IPS-18c (cell line): Measurements from ENCODE around the gene ZNF559.

Experiments
- H3K4me3 ChIP-seq: 2 replicates; pipeline ENCODE4 v1.7.0; 2013; ENCODE audit warnings: low read depth, mild to moderate bottlenecking, low read length, moderate library complexity; ENCODE audit not compliant: insufficient read depth
- H3K9me3 ChIP-seq: one replicate; pipeline ENCODE4 v1.6.1; 2013; ENCODE audit warnings: mild to moderate bottlenecking, low read length, moderate library complexity; ENCODE audit not compliant: control insufficient read depth, insufficient read depth

ZNF559 gene

GRCh38 chr19:9342610-9343304 is 18.8 kb downstream of the ZNF559 start:
- Histone ChIP-seq H3K4me3 (no peak overlapping the region; the same call in 1 of the 2 replicates), H3K9me3 (peaks cover 17% of the 10 kb centered on the region)

GRCh38 chr19:9345005-9345404 is 21.0 kb downstream of the ZNF559 start:
- H3K4me3 ChIP-seq = no peak overlapping the region

GRCh38 chr19:9348253-9348652 is 24.3 kb downstream of the ZNF559 start:
- Histone ChIP-seq H3K4me3 (no peak overlapping the region), H3K9me3 (peaks cover 12% of the 10 kb centered on the region)

More at GRCh38 chr19:9345005-9345404, 21.0 kb downstream of the ZNF559 start:
- peaks cover 6% of the 10 kb centered on the region for H3K9me3 ChIP-seq

GRCh38 chr19:9348671-9349070 is 24.7 kb downstream of the ZNF559 start:
- no peak overlapping the region for H3K4me3 ChIP-seq
- peaks cover 12% of the 10 kb centered on the region for H3K9me3 ChIP-seq

GRCh38 chr19:9352505-9352904 is 28.5 kb downstream of the ZNF559 start:
- Histone ChIP-seq H3K4me3 (no peak overlapping the region), H3K9me3 (peaks cover 23% of the 10 kb centered on the region)

GRCh38 chr19:9353011-9353410 is 29.0 kb downstream of the ZNF559 start:
- Histone ChIP-seq H3K9me3 (peaks cover 25% of the 10 kb centered on the region), H3K4me3 (no peak overlapping the region)

GRCh38 chr19:9354651-9355050 is 30.7 kb downstream of the ZNF559 start:
- Histone ChIP-seq H3K9me3 (peaks cover 30% of the 10 kb centered on the region), H3K4me3 (no peak overlapping the region)

- no peak within 1 kb of the TSS for H3K4me3 ChIP-seq
- peaks cover 15% of the 10 kb centered on the region for H3K9me3 ChIP-seq
Measured at GRCh38 chr19:9362905-9363304, 38.9 kb downstream of the ZNF559 start, which contains the start of gene ZNF177. TSS of gene ZNF177 (plus strand) at chr19:9363013. CDS start at chr19:9378312, 15,299 bp downstream.

- no peak overlapping the region for H3K4me3 ChIP-seq
- peaks cover 7% of the 10 kb centered on the region for H3K9me3 ChIP-seq
Measured at GRCh38 chr19:9370738-9371619, 47.0 kb downstream of the ZNF559 start.

GRCh38 chr19:9381361-9381785 is 57.4 kb downstream of the ZNF559 start:
- no peak overlapping the region; the same call in 1 of the 2 replicates for H3K4me3 ChIP-seq
- peaks cover 13% of the 10 kb centered on the region for H3K9me3 ChIP-seq
